Activated CD8-positive, alpha-beta memory T cell treated with anti-CD3 and anti-CD28 coated beads for 24 hours (primary cell): ENCODE results near the gene SLC39A8.
"Not testable (repeated sequence)": the region's sequence is repeated elsewhere in the genome, so short reads cannot be mapped to it uniquely, and the experiment has no call there.

Source experiments
- DNase-seq: peaks from one replicate; pipeline ENCODE4 v3.0.0-alpha.2; 2020

The SLC39A8 gene

DNA sequence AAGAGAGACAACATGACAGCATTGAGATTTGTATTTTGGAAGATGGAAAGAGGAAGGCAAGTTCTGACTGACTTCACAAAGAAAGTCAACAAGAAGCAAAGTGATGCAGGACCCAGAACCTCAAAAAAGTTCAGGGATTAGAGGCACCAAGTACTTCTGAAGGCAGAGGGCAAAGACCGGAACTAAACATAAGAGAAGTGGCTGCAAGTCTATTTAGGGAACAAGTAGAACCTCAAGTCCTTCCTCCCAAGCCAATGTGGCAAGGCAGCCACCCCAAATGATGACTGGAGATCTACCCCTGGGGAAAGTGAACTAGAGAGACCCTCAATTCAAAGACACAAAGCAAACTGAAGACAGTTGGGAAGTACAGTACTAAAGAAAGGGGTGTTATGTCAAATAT lies 46.6 kb downstream of the SLC39A8 start:
- no peak for DNase-seq

DNA sequence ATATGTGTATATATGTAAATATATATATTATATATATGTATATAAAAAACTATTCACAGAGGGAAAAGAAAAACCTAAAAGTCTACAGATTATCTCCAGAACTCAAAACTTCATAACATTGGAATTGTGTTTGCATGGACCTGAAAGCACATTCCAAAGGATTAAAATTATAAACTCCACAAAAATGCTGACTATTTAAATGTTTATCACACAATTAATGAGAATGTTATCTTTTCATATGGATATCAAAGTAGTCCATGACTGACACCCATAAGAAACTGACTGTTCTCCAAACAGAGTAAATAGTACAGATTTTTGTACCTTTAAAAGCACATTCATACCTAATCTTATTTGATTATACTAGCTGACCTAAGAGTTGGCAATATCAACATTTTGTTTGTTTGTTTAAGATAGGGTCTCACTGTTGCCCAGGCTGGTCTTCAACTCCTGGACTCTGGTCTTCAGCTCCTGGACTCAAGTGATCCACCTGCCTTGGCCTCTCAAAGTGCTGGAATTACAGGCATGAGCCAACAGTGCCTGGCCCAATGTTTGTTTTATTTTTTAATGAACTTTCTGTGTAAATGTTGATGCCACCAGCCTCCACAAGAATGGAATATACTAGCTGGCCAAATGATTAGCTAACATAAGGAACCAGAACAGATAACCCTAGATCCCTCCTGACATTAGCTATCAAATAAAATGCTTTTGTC lies 50.0 kb downstream of the SLC39A8 start:
- DNase-seq, result no peak

DNA sequence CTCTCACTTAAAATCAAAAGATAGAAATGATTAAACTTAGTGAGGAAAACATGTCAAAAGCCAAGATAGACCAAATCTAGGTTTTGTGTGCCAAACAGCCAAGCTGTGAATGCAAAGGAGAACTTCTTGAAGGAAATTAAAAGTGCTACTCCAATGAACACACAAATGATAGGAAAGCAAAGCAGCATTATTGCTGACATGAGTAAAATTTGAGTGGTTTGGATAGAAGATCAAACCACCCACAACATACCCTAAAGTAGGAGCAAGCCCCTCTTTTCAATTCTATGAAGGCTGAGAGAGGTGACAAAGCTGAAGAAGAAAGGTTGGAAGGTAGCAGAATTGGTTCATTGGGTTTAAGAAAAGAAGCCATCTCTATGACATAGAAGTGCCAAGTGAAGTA lies 56.8 kb downstream of the SLC39A8 start:
- DNase-seq, result no peak

DNA sequence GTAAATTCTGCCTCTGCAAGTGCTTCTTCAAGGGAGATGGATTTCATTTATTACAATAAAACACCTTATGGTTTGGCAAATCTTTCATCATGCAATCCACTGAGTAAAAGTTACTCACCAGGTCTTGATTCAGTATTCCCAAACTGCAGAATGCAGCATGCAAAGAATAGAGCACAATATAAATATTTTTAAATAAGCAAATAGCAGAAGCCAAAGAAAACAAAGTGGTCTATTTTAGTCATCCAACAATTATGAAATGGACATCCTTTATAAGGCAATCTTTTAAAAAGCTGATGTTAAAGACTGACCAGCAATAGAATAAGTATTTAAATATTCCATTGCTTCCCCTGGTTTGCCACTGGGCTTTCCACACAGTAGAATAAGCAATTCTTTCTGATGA lies 59.5 kb downstream of the SLC39A8 start:
- DNase-seq, result no peak

DNA sequence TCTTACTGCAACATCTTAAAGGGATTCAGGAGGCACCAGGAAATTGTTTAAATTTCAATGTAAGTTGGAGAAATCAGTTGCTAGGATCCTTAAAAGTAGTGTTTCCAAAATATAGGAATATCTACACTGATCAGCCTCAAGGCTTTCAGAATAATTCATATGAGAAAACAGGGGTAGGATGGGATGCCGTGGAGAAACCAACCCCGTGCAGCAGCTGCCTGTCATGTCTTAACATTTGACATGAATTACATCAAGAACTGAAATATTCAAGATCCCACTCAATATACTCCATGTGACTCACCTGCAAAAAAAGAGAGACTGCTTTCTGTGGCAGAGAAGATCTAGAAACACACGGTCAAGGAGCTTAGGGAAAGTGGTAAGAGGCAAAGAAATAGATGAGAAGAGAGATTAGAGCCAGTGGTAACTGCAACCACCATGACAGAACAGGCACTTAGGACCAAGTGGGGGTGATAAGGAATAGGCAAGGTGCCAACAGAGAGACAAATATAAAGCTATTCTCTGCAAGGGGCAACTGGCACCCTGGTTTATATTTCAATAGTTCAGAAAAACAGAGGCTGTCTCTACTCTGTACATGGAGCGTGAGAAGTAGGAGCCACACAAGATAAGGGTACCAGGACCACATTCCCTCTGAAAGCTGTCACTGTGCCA lies 64.0 kb downstream of the SLC39A8 start:
- no peak for DNase-seq

DNA sequence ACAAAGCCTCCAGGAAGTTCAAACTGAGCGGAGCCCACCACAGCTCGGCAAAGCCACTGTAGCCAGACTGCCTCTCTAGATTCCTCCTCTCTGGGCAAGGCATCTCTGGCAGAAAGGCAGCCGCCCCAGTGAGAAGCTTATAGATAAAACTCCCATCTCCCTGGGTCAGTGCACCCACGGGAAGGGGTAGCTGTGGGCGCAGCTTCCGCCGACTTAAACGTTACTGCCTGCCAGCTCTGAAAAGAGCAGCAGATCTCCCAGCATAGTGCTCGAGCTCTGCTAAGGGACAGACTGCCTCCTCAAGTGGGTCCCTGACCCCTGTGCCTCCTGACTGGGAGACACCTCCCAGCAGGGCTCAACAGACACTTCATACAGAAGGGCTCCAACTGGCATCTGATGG lies 72.0 kb downstream of the SLC39A8 start:
- not testable (repeated sequence) for DNase-seq

DNA sequence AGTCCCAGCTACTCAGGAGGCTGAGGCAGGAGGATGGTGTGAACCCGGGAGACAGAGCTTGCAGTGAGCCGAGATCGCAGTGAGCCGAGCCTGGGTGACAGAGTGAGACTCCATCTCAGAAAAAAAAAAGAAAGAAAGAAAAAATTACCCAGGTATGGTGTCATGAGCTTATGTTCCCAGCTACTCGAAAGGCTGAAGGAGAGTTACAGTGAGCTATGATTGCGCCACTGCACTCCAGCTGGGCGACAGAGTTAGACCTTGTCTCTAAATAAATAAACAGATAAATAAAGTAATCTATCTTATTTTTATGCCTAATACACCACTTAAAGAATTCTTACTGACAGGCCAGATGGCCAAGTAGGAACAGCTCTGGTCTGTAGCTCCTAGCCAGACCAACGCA lies 73.0 kb downstream of the SLC39A8 start:
- DNase-seq, result no peak

DNA sequence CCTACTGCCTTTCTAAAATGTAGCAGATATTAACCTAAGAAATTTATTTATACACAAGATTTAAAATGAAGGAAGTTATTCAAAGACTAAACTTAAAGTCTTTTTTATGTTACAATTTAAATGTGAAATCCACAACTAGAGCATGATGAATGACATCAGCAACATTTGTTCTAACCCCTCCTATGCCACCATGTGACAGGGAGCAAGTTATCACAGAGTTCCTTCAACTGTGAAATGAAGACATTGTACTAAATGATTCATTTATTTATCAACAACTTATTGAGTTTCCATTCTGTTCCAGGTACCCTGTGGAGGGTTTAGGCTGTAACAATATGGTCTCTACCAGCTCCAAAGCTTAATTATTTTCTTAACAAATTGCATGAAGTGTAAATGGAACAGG lies 76.9 kb downstream of the SLC39A8 start:
- DNase-seq, result no peak

DNA sequence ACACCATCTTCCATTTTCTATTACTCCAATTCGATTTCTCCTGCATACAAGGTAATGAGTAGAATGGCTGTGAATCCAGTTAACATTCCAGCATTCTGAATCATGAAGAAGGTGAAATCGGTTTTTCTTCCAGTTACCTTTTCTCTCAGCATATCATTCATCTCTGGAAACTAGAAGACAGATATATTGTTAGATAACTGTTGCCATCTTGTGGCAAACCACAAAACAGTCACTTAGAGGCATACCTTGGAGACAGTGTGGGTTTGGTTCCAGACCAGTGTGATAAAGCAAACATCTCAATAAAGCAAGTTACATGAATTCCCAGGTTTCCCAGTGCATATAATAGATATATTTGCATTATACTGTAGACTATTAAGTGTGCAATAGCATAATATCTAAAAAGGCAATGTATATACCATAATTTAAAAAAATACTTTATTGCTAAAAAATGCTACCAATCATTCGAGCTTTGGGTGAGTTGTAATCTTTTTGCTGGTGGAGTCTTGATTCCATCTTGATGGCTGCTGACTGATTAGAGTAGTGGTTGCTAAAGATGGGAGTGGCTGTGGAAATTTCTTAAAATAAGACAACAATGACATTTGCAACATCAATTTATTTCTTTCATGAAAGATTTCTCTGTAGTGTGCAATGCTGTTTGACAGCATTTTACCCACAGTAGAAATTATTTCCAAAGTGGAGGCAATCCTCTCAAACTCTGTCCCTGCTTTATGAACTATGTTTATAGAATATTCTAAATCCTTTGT lies 82.1 kb downstream of the SLC39A8 start:
- no peak for DNase-seq

DNA sequence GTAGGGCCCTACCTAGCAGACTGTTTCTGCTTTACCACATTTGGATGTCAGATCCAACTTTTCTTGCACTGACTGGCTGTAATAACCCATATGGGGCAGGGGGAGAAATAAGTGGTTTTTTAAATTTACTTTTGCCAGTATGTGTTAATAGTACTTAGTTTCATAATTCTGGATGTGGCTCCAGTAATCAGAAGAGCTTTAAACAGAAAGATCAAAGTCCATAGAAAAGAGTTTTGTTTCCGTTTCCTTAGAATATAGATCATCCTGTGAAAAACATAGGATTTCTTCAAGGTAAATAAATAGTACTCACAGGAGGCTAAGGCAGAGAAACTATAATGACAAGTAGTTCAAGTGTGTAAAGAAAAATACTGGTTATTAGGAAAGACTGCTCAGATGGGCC lies 85.6 kb downstream of the SLC39A8 start:
- DNase-seq, result no peak

DNA sequence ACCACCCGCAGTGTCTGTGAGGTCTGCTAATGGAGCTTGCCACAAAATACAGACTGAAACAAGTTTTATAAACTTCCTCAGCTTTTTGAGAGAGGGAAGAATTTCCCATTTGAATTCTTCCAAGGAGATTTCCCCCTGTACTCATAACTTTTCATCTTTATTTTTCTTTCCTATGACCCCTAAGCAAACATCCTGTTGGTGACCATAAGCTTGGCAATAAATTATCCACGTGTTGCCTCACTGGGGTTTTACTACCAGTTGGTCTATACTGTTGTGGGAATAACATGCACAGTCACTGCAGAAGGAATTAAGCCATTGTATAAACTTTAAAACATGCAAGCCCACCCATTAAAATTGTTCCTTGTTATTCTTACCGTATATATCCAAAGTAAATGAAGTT lies 86.2 kb downstream of the SLC39A8 start:
- no peak for DNase-seq

DNA sequence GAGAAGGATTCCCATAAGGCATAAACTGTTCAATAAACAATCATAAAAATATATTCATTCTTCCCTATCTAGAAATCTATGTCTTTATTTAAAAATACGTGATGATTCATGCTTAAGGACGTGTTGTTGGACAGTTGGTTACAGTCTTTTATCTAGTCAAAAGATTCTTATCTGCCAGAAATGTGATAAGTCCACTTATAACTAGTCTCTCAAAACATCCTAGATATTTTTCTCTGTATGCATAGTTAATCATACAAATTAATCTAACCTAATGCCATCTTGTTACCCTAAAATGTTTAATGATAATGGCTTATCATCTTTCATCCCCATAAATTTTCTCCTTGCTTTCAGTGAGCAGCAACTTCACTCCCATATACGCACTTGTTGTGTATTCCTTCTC lies 89.0 kb downstream of the SLC39A8 start:
- no peak for DNase-seq

DNA sequence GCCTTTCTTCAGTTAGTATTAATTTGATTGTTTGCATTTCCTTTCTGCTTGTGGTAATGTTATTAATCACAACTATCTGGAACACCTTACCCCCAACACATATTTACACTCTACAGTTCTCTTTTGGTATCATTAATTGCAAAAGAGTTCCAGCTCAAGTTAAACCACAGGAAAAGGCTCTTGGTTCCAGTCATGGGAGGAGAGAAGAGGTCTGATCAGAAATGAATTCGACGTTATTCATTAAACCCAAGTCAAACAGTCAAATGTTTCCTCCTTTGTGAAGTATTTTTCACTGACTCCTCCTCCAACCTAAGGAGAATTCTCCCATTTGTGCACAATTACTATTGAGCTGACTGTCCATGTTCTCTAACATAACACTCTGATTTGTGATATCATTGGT lies 91.4 kb downstream of the SLC39A8 start:
- no peak for DNase-seq

DNA sequence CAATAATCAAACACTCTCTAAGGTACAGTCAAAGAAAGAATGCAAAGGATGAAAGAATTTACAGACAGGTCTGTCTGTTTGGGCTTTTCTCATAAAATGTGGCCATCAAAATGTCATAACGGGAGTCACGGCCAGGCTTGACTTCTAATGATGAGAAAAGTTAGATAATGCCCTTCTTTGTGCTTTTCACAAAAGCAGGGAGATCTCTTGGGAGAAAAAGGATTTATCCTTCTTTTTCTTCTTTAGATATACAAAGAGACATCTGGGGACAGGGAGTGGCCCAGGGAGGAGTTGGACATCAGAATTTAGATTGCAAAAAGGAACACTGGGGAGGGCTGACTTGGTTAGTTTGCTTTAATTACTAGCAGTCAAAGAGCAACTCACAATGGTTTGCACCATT lies 93.1 kb downstream of the SLC39A8 start:
- no peak for DNase-seq

DNA sequence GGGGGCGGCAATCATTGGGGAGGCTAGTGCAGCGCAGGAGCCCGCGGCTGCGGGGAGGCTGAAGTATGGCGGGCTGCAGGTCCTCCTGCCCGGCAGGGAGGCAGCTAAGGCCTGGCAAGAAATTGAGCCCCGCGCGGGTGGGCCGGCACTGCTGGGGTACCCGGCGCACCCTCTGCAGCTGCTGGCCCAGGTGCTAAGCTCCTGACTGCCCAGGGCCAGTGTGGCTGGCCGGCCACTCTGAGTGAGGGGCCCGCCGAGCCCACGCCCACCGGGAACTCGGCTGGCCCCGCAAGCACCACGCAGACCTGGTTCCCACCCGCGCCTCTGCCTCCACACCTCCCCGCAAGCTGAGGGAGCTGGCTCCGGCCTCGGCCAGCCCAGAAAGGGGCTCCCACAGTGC lies 94.9 kb downstream of the SLC39A8 start:
- no peak for DNase-seq

DNA sequence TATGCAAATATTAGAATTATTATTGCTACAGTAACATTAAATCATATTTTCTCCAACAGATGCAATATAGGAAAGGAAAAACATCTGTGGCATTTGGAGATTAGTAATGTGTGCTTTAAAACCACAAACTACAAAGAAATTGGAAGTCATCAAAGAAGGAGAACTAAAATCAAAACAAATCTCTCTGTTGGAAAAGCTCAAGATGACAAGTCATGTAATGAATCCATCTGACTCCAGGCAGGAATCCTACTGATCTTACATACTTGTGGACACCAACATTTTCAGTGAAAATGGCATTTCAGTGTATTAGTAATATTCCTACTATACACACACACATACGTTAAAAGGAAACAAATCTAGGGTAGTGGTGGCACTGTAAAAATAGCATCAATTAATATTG lies 98.2 kb downstream of the SLC39A8 start:
- no peak for DNase-seq

DNA sequence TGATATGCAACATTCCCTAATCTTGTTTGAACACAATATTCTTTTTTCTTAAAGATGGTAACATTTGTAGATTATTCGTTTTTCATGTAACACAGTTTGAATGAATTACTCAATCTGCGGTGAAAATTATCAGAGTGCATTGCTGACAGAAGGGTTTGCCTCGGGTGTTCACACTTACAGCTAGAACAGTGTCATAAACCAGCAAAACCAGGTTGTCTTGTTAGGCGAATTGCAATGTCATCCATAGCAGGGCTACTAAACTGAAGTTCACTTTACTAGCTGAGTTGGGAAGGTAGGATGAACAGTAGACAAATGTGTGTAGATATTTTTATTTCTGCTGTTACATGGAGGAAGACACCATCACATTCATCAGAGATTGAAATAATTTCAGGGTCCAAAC lies 98.9 kb downstream of the SLC39A8 start:
- no peak for DNase-seq

DNA sequence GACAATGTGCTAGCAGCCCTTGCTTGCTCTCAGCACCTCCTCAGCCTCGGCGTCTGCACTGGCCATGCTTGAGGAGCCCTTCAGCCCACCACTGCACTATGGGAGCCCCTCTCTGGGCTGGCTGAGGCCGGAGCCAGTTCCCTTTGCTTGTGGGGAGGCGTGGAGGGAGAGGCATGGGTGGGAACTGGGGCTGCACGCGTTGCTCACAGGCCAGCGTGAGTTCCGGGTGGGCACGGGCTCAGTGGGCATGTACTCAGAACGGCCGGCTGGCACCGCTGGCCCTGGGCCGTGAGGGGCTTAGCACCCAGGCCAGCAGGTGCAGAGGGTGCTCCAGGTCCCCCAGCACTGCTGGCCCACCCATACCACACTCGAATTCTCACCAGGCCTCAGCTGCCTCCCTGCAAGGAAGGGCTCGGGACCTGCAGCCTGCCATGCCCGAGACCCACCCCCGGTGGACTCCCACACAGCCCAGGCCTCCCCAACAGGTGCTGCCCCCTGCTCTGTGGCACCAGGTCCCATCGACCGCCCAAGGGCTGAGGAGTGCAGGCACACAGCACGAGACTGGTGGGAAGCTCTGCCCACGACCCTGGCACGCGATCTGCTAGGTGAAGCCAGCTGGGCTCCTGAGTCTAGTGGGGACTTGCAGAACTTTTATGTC lies 100.3 kb downstream of the SLC39A8 start:
- DNase-seq, result no peak

DNA sequence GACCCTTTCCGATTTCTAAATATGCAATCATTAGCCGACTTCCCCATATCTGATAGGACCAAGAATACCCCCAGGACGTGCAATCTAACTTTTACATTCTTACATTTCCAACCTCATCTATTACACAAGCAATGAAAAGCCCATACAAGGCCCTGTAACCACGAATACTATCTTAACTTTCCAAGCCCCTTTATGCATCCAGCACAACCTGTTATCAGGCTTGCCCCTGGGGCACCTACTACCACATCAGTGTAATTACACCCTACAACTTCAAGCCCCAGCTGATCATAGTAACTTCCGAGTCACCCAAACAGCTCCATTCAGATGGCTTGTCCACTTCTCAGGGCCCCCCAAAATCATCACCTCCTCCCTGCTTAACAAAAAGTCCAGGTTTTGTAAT lies 102.0 kb downstream of the SLC39A8 start:
- not testable (repeated sequence) for DNase-seq

DNA sequence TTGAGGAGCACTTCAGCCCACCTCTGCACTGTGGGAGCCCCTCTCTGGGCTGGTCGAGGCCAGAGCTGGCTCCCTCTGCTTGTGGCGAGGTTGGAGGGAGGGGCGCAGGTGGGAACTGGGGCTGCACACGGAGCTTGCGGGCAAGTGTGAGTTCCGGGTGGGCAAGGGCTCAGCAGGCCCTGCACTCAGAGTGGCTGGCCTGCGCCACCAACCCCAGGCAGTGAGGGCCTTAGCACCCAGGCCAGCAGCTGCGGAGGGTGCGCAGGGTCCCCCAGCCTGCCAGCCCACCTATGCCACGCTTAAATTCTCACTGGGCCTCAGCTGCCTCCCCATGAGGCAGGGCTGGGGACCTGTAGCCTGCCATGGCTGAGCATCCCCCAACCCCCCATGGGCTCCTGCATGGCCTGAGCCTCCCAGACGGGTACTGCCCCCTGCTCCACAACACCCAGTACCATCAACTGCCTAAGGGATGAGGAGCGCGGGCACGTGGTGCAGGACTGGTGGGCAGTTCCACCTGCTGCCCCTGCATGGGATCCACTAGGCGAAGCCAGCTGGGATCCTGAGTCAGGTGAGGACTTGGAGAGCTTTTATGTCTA lies 110.9 kb downstream of the SLC39A8 start:
- DNase-seq, result no peak

DNA sequence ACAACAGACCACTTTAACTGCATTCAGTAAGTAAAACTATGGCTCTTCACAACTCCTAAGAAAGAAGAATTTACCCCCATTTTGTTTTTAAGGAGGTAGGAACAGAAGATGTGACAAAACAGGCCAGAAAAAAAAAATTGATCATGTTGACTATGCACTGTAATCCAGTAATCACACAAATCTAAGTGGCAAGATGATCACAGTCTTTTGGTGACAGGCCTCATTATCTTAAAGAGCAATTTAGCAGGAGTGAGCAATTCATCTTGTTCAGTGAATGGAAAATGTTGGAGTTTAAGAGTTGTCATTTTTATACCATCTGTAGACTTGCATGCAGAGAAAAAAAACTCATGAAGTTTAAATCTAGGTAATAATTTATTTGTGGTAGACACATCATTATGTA lies 115.1 kb downstream of the SLC39A8 start:
- no peak for DNase-seq

DNA sequence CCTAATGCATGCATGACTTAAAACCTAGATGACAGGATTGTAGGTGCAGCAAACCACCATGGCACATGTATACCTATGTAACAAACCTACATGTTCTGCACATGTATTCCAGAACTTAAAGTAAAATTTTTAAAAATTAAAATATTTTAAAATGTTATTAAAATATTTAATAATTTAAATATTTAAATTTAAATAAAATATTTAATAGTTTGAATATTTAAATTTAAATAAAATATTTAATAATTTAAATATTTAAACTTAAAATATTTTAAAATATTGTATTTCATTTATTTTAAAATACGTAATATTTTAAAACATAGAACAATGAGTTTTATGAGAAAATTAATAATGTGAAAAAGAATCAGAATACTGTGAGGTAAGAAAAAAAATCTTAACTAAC lies 117.9 kb downstream of the SLC39A8 start:
- DNase-seq, result no peak

DNA sequence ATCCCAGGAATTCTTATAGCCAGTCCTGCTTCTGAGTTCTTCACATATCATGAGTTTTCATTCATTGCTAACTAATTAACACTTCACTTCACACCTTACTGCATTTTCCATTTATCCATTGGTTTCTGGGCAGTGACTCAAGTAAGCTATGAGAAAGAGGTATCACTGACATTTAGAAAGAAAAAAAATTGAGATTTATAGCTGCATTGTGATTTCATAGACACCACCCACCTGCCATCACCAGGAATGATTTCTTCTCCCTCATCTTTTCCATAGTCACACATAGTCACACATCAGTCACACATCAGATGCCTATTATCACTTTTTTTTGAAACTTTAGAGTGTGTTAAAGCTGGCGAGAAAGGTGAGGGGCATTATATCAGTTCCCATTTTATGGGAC lies 121.8 kb downstream of the SLC39A8 start:
- no peak for DNase-seq
